AG10803 (cell line): Measurements from ENCODE around the gene KRTAP29-1.
"Not testable (repeated sequence)": the region's sequence is repeated elsewhere in the genome, so short reads cannot be mapped to it uniquely, and the experiment has no call there.

ENCODE experiments used
- DNase-seq: peaks from one replicate; pipeline ENCODE4 v3.0.0; 2010; ENCODE audit warnings: low read depth
- H3K4me3 ChIP-seq: 2 replicates; pipeline ENCODE4 v1.5.1; 2011; ENCODE audit warnings: mild to moderate bottlenecking, low read length, control low read depth
- CTCF ChIP-seq: conservative IDR thresholded peaks from 2 replicates; pipeline ENCODE4 v1.5.1; 2011; ENCODE audit warnings: mild to moderate bottlenecking, low read length, control low read depth, inconsistent platforms

Gene KRTAP29-1

GRCh38 chr17:41301916-41302901 lies at the start of gene KRTAP29-1:
KRTAP29-1 (minus strand) TSS chr17:41302851; CDS start chr17:41302851, 0 bp downstream.
- TF ChIP-seq CTCF = no peak
- H3K4me3 ChIP-seq = no peak within 1 kb of the TSS
- DNase-seq = no peak

GRCh38 chr17:41351177-41351576 lies 48.5 kb upstream of the KRTAP29-1 start:
- no peak overlapping the region for H3K4me3 ChIP-seq
- no peak for DNase-seq
- no peak for TF ChIP-seq CTCF

- not testable (repeated sequence) for H3K4me3 ChIP-seq, DNase-seq
These were observed 47.8 kb upstream of the KRTAP29-1 start, which contains the start of gene KRT33A for GRCh38 chr17:41350381-41350878. KRT33A (minus strand) TSS chr17:41350828; CDS start chr17:41350767, 61 bp downstream.

- TF ChIP-seq CTCF = no peak
- no peak overlapping the region for H3K4me3 ChIP-seq
- no peak for DNase-seq
These were observed 45.5 kb upstream of the KRTAP29-1 start for GRCh38 chr17:41347869-41348760.

- DNase-seq, H3K4me3 ChIP-seq: not testable (repeated sequence)
These were observed 43.8 kb upstream of the KRTAP29-1 start for GRCh38 chr17:41346421-41346820.

GRCh38 chr17:41345992-41346391 lies 43.3 kb upstream of the KRTAP29-1 start:
- no peak for DNase-seq
- TF ChIP-seq CTCF = no peak
- no peak overlapping the region for H3K4me3 ChIP-seq

GRCh38 chr17:41343029-41343428 lies 40.4 kb upstream of the KRTAP29-1 start:
- DNase-seq = no peak
- no peak overlapping the region for H3K4me3 ChIP-seq
- TF ChIP-seq CTCF = no peak
